Measurements from ENCODE around the gene SLC8A1.
A peak's percentile ranks its signal among the peaks of the same experiment; 100 is the strongest.

SLC8A1 gene

GRCh38 chr2:40128796-40129195 lies 323.1 kb downstream of the SLC8A1 start:
- no peak for DNase-seq

DNA sequence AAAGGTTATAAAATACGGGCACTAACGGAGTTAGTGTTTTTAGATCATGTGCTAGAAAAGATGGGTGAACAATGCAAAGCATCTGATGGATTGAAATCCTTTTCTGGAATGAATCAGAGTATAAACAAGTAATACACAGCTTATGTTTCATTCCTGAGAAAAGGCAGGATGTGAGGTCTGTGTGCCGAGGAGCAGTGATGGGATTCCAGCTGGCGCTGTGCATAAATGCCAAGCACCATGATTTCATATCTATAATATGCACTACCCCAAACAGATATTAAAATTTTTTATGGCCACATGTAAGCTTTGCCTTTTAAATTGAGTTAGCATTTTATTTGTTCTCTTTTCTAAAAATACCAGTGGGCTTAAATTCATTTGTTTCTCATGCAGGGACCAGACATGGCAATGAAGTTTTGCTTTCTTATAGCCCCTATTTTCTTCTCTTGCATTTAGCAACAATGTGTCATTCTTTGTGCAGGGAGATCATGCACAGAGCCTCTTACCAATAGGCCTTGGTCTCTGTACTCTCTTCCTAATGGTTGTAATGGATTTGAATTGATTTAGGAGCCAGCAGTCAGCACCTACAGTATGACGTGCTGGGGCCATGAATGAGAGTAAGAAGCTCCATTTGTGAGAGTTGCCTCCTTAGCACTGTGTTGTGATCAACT lies 323.9 kb downstream of the SLC8A1 start:
- no peak for DNase-seq

GRCh38 chr2:40127146-40127545 lies 324.7 kb downstream of the SLC8A1 start:
- no peak for DNase-seq

GRCh38 chr2:40126006-40126405 lies 325.9 kb downstream of the SLC8A1 start:
- DNase-seq, result no peak

DNA sequence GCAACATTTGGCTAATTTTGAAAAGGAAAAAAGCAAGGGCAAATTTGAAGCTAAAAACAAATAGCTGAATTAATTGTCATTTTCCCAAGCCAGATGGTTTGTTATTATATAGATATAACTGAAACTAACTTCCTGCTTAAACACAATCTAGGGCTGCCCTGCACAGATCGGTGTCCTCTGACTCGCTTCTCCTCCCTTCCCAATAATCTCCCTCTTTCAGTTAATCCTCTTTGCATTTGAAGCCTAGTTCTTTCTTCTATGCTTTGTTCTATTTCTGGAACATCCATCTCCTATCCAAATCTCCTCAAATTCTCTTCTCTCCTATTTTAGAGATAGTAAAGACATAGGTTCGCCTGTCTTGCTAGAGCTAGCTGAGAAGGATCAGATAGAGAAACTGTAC lies 328.1 kb downstream of the SLC8A1 start:
- DNase-seq, result no peak

DNA sequence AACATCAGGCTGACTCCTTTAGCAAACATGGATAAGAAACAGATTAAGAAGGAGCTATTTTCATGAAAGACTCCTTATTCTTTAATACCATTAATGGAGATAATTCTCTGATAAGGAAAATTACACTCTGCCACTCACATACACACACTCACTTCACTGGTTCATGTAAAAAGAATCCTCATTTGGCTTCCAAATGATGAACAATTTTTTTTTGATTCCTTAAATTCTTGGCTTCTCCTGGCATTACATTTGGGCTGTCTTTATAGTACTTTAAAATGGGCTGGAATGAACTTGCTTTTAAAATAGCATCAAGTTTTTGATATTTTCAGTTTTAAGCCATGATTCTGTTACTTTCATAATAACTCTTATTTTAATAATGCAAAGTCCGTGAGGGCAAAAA lies 328.6 kb downstream of the SLC8A1 start:
- no peak for DNase-seq

DNA sequence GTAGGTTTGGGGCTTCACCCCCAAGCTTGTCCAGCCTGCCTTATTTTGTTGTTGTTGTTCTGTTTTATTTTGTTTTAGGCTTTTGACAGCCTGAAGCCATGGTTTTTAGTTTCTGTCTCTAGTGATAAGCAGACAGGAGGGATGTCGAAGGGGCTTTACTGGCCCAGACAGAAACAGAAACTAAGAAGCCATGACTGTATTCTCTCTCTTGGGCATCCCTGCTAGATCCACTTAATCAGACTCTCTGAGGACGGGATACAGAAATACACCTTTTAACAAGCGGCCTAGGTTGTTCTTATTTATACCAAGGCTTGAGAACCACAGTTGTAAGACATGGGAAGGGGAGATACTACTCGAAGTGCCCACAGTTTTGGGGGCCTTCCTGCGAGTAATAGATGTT lies 330.9 kb downstream of the SLC8A1 start:
- DNase-seq, result no peak

DNA sequence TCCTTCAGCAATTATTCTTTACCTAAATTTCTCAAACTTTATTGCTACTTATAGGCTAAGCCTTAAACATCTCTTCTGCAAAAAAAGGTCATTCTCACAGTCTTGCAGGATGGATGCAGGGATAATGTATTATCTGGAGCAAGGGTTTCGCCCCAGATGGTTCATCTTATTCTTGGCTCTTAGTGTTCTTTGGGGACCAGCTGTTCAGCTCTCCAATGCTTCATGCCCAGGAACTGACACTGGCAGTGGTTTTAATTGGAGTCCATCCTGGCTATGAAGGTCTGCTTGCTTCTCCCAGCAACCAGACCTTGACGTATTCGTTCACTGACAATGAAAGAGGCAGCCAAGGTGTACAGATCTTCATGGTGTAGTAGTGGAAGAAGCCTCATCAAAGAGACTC lies 331.9 kb downstream of the SLC8A1 start:
- no peak for DNase-seq

- no peak for DNase-seq
Observed at GRCh38 chr2:40118622-40119021, 333.3 kb downstream of the SLC8A1 start.

DNA sequence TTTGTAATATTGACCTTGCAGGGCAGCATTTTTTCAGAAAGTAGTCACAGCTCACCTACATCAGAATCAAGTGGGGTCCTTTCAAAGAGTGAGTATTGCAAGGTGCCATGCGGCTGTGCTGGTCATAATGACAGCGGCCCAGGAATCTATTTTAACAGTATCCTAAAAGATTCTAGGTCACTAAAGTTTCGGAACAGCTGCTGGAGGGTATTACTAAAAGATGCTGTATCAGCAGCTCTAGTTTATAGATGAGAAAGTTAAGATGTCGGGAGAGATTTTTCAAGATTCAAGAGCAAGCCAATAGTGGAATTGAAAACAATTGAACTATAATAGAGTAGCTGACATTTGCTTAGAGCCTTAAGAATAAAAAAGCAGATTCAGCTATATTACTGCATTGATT lies 336.0 kb downstream of the SLC8A1 start:
- no peak for DNase-seq

GRCh38 chr2:40115348-40115747 lies 336.5 kb downstream of the SLC8A1 start:
- no peak for DNase-seq

- no peak for DNase-seq
Observed at GRCh38 chr2:40113997-40114396, 337.9 kb downstream of the SLC8A1 start.

GRCh38 chr2:40113272-40113968 lies 338.5 kb downstream of the SLC8A1 start:
- DNase-seq, result no peak

DNA sequence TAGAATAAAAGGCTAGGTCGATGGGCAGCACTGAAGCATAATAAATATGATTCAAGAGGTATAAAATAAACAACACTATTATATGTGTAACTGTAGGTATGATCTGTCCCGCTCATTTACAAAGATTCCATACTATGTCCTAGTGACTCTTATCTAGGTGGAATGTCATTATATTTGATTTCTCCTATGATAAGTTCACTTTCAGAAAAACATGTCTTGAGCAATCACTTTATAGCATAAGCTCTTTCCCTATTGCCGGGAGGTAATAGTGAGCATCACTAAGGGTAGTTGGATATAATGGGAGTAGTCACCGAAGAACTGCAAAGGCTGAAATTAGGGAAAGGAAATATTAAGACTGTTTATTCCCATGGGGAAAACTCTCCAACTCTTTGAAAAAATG lies 342.5 kb downstream of the SLC8A1 start:
- no peak for DNase-seq

DNA sequence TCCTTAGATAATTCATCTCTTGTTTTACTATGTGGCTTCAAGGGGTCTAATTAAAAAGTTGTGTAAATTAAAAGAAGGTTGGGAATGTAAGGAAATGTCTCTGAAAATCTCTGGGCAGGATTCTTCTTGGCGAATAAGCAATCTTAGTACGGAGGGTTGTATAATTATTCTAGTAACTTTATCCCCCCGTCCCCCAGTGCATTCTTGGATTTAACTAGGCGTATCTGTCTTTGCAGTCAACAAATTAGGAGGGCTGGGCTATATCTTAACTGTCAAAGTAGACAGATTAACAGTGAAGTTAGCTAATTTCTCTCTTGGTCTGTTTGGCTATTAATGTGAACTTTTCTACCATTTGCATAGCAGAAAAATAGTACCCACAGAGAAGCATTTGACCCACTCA lies 343.0 kb downstream of the SLC8A1 start:
- no peak for DNase-seq

GRCh38 chr2:40106061-40106460 lies 345.8 kb downstream of the SLC8A1 start:
- DNase-seq, result no peak

GRCh38 chr2:40105593-40105992 lies 346.3 kb downstream of the SLC8A1 start:
- DNase-seq, result no peak

DNA sequence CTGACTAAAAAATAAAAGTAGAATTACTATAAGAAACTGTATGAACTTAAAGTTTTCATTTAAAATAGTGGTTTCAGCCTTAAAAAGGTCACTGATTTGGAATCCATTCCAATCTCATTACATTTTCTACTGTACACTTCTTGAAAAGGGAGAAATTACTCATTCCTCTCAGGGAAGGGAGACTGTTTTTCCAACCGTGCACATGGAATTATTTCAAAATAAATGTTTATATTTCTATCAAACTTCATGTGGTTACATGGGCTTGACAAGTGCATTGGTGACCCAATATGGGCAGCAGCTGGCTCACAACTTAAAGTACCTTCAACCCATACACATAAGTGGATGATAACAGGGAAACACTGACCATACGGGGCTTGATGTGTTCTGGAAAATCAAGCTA lies 348.3 kb downstream of the SLC8A1 start:
- no peak for DNase-seq

- peak; percentile 21 for DNase-seq
Observed at GRCh38 chr2:40103163-40103562, 348.7 kb downstream of the SLC8A1 start.

DNA sequence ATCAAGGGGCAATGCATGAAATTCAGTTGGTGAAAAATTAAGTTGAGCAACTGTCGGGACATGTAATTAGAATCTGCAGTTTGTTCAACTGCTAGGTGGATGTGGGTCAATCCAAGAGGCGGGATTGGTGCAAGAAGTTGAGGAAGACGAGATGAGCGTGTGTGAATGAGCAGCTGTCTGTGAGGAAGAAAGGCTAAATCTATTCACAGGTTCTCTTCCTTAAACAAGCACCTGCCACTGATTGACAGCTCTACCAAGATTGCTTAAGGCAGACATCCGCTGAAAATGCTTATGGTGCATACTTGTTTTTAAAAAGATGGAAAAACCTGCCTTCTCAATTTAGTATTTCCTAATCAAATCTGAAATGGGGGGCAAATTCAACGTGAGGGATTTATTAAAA lies 349.4 kb downstream of the SLC8A1 start:
- no peak for DNase-seq

DNA sequence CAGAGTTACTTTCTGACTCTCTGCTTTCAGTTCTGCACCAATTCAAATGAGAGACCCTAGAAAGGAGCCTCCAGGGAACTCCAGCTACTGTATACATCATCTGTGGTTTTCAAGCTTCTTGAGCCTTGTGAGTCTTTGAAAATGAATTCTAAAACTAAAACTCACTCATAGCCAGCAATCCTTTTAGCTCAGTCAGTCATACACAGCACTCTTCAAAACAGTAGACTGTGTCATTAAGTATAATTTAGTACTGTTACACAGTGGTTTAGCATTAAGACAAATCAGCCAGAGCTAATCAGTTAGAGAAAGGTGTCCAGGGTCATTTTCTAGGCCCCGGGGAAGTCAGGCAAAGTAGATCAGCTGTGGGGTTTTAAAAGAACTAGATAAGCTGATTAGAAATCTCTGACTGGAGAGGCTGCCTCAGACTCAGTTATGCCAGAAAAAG lies 350.7 kb downstream of the SLC8A1 start:
- peak; percentile 62 for DNase-seq

DNA sequence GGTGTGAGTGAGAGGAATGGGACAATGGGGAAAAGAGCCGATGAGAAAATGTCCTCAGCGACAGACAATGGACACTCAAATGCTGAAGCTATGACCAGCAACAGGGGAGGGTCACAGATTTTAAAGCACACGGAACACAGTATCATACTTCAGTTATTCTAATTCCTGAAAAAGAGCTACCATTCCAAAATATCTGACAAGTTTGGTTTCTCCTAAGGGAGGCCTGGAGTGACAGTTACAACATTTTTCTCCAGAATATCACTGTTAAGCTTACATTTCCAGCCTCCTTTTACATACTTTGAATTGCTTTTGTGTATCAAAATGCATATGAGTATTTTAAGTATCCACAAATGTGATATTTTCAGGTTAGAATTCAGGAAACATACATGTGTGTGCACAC lies 351.2 kb downstream of the SLC8A1 start:
- DNase-seq, result no peak

DNA sequence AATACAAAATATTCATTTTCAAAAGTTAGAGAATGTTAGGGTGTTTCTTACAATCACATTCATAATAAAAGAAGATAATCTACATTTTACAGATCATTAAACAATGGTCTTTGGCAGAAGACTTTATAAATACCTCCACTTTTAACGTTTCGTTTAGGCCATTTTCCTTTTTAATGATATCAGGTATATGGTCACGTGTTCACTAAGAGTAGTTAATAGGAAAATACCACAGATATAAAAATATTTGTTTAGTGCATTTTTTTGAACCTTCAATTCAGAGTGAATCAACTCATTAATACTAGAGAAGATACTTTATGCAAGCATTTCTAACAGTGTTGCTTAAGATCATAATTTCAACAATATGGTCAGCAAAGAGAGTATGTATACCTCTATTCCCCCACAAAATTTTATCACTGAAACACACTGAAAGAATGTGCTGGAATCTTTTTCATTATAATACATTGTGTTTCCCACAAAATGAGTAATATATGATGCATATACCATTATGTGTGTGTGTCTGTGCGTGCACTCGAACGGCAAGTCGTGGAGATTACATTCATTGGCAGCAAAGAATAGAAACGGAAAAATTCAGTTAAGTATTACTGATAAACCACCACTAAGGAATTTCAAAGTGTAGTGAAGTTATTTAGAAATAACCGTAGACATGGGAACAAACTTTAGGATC lies 353.0 kb downstream of the SLC8A1 start:
- no peak for DNase-seq

- no peak for DNase-seq
Observed at GRCh38 chr2:40097691-40098385, 354.1 kb downstream of the SLC8A1 start.
